GM19372 (cell line): ENCODE results near the gene MAP2K3.
"Not testable (repeated sequence)": the region's sequence is repeated elsewhere in the genome, so short reads cannot be mapped to it uniquely, and the experiment has no call there.

ENCODE experiments used
- ATAC-seq: cut with Tn5 transposase; IDR thresholded peaks from one replicate; pipeline ENCODE4 v1.9.1; 2021; ENCODE audit warnings: mild to moderate bottlenecking, low read depth, moderate library complexity; ENCODE audit not compliant: unreplicated experiment

Gene MAP2K3

DNA sequence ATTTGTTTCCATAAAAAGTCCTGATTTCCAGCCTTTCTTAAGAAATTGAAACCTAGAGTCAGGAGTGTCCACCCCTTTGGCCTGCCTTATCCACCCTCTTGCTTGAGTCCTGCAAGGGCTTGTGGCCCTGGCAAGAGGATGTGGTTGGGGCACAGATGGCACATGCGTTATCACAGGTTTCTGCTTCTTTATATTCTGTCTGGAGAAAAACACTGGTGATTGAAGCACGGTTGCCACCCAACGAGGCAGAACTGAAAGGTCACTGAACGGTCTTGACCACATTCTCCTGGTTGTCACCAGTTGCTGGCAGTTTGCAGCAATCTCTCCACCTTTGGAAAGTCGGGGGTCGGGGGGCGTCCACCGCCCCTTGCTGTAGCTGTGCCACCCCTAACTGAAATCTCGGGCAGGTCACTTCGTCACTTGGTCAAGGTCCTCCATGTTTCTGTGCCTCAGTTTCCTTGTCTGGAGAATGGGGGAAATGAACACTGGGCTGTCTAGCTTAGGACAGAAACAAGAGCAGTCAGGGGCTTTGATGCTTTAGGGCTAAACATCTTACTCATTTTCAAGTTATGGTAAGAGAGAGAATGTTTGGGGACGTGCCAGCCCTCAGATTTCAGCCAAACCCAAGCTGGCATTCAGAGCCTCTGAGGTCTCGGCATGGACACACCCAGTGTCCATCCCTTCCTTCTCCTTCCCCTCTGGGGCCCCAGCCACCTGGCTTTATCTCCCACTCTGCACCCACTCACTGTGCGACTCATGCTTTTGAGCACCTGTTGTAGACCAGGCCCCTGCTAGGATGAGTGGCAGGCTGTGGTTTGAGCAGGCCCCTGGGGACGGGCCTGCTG is 63.8 kb downstream of the MAP2K3 start:
- ATAC-seq, result not testable (repeated sequence)

DNA sequence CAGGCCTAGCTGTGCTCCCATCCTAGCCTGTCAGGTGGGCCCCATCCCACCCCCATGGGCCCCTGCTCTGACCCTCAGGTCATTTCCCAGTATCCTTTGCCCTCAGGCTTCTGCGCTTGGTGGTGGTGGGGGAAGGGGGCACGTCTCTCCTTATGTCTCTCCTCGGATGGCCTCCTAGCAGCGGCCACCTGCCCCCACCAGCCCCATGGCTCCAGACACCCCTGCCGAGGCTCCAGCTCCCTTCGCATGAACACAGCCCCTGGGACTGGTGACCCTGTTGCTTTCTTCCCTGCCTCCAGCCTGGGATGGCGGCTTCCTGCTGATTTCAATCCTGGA is 64.4 kb downstream of the MAP2K3 start:
- not testable (repeated sequence) for ATAC-seq

DNA sequence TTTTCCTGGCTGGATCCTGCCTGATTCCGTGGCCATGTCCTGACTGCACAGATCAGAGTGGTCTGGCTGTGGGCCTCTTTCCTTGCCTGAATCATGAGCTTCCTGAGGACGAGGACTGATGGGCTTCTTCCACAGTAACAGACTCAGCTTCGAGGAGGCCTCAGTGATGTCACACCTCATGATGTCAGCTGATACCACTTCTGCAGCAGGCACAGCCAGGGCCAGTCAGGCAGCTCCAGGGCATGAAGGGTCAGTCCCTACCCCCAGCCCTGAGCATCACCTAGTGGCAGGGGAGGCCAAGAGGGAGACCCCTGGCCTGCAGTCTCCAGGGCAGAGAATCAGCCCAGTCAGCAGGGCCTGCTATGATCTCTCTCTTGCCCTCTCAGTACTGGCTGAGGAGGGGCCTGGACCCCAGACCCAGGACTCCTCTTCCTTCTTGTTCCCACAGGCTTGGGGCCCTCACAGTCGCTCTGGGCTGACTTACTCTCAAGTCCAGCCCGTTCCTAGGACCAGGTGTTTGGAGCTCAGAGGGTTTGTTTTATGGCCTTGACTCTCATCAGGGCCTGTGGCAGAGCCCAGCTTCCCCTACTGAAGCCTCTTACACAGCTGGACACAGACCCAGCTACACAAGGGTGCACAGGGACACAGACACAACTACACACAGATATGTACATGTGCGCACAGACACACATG is 65.0 kb downstream of the MAP2K3 start:
- not testable (repeated sequence) for ATAC-seq

DNA sequence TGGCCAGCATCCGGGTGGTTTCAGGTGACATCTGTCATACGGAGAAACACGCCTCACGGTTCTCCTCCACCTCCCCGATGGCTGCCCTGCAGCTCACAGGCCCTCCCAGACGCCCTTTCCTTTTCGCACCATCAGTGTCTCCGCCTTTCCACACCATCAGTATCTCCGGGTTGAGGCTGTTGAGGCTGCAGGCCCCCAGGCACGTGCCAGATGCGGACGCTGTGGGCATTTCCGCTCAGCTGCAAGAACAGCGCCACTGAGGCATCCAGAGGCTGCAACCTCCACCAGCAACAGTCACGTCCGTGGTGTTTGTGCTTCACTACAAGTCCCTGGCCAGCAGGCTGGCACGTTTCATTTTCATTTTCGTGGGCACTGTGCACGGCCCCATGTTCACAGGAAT is 66.0 kb downstream of the MAP2K3 start:
- not testable (repeated sequence) for ATAC-seq

DNA sequence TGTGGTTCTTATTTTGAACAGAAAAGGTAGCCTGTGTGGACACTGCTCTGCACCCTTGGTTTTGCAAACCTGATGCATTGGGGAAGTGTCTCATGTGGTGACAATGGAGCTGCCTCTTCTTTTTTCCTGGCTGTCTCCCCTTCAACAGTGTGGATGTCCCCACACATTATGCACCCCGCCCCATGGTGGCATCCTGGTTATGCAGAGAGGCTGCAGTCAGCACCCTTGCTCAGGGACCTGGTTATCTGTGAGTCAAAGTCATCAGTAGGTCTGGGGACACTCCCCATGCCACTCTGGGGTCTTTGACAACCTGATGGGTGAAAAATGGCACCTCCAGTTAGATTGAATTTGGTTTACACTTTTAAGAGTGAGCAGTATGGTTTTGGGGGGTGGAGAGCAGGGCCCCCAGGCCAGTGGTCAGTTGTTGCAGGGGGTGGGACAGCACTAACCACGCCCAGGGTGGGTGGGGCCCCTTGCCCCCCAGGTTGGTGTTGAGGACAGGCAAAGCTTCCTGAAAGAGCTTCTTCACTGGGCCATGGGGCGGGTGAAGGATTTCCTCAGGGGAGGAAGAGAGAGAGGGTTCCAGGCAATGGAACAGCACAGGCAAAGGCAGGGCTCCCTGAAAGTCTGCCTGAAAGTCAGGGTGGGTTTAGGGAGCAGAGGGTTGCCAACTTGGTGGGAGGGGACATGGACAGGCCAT is 67.0 kb downstream of the MAP2K3 start:
- ATAC-seq, result no peak

DNA sequence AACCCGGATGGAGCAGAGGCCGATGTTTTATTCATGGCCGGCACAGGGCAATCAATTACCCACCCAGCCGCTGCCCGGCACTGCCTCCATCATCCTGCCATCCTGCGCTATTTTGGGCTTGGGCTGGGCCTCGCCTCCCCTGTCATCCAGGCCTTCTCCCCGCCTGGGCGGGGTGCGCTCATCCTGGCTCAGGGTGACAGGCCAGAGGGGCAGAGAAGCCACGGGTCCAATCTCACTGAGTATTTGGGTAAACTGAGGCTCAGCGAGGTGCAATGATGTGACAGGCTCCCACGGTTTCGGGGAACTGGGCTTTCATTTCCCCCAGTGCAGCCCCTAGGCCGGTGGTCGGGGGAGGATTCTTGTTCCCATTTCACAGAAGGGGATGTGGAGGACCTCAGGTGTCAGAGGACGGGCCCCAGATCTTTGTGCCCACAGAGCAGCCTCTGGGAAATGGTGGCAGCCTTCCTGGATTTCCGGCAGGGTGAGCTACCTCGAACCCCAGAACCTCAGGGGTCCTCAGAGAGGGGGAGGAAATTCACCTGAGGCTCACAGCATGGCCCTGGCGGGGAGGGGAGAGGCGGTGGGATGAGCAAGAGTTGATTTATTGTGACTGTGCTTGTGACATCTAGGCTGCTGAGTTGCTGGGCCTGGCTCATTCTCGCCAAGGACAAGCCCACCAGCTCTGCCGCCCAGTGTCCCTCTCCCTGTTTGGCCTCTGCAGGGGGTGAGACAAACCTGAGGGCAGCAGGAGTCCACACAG is 67.9 kb downstream of the MAP2K3 start:
- ATAC-seq, result no peak

DNA sequence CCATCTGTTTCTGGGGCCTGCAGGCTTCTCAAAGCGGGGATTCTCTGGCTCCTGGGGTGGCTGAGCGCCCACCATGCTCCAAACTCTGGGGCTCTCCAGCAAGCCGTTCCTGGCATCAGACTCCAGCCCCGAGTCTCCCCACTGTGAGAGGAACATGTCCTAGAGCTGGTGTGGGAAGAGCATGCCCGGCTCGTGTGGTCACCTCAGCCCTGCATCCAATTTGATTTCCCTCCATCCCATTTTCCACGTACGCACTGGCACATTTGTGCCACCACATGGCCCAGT is 68.4 kb downstream of the MAP2K3 start:
- no peak for ATAC-seq

DNA sequence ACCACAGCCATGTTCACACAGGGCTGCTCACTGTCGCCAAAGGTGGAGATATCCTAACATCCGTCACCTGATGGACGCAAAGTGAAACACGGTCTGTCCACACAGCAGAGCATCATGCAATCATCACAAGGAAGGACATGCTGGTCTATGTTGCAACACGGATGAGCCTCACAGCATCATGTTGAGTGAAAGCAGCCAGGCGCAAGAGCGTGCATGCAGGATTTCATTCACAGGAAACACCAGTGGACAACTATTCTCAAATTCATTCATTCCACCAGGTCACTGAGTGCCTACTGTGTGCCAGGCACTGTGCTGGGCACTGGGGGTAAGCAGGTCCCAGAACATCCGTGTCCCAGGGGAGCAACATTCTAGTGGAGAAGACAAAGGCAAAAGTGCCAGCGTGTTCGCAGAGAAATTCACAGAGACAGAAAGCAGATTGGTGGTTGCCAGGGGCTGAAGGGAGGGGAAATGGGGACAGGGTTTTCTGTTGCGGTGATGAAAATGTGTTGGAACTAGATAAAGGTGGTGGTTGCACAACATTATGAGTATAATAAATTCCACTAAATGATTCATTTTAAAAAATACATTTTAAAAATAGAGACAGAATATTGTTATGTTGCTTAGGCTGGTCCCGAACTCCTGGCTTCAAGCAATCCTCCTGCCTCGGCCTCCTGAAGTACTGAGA is 69.0 kb downstream of the MAP2K3 start:
- ATAC-seq, result no peak

DNA sequence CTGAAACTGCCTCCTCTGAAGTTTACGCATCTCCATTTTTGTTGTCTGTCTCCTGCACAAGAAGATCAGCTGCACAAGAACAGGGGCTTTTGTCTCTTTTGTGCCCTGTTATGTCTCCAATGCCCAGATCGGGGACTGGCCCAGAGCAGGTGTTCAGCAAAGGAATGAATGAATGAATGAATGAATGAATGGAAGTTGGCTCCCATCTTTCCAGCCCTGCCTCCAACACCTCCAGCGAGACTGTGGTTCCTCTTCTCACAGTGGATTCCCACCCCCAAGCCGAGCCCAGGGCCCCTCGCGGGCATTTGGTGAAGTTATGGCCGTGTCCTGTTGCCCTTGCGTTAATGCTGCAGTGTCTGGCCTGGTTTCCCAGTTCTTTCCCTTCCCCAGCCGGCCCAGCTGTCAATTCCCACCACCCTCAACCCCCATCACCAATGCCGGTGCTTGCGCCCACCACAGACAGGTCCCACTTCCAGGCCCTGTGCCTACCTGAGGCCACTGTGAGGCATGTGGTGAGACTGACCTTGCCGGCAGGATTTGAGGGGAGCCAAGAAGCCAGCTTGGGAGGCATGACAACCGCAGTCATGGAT is 70.4 kb downstream of the MAP2K3 start:
- no peak for ATAC-seq

DNA sequence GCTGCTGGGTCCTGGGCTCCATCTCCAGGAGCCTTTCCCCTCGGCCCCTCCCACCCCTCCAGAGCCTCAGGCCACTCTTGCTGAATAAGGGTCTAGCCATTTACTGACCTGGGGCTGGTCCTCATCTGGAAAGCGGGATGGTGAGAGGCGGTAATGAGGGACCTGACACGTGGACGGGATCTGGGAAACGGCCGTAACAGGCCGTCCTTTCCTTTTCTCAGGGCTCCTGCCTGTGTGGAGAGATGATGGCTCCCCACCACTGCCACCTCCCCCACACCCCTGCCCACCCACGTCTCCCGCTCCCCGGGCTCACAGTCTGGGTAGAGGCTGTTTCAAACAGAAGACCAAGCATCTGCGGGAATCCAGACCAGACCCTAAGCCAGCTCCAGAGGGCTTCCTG is 71.1 kb downstream of the MAP2K3 start:
- ATAC-seq, result no peak

DNA sequence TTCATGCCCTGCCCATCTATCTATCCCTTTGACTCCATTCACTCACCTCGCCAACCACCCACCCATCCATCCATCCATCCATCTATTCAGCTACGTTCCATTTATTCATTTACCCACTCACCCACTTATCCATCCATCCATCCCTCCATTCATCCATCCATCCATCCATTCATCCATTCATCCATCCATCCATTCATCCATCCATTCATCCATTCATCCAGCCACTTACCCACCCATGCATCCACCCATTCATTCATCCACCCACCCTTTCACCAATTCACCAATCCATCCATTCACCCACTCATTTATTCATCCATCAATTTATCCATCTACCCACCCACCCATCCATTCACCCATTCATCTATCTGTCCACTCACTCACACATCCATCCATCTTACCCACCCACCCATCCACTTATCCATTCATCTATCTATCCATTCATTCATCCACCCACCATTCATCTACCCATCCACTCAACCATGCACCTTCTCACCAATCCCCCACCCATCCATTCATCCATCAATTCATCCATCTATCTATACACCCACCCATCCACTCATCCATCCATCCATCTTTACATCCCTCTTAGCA is 72.1 kb downstream of the MAP2K3 start:
- ATAC-seq, result no peak

DNA sequence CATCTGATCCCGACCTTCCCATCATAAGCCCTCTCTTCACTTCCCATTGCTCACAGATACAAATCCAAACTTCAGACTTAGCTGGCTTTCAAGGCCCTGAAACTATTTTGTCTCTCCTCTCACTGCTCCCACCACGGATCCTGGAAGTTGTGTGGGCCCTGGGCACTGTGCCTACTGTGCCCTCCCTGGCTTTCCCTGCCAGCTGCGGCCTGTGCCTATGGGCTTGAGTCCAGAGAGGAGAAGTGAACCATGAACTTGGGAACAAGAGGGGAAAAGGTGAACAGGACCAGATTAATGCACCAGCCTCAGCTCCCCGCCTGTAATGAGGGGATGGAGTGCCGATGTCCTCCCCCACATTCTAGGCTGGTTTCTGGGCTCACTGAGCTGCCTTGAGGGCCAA is 72.8 kb downstream of the MAP2K3 start:
- ATAC-seq, result no peak

DNA sequence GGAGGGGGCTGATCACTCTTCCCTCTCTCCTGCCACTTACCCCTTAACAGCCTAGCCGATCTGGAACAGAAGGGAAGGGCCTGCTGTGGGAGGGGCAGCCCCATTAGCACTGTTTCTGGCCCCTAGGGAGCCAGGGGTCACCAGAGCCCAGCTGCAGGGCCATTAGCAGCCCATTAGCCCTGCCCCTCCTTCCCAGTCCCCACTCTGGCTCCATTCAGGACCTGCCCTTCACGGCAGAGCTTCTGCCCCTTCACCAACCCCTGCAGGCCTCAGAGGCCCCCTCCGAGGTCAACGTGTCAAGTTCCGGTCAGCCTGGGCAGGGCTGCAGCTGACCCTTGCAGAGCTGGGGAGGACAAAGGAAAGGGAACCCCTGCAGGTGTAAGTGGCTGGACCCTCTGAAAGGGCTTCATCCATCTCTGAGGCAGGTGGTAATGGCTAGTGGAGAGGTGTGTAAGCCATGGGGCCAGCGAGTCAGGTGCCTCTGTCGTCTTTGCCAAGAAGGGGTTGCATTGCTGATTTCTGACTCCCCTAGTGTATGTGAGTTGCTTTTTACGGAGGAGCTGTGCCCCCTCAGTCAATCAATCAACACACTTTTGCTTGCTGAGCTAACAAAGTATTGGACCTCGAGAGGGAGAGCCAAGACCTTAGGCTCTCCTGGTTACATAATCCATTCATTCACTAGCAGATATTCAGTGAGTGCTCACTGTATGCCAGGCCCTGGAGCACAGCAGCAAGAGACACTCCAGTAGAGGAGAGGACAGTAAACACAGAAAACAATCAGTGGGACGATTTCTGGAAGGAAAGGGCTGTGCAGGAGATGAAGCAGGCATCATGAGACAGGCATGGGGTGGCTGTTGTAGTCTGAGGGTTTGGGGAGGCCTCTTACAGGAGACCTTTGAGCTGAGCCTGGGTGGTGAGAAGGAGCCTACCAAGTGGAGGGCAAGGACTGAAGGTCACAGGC is 73.5 kb downstream of the MAP2K3 start:
- no peak for ATAC-seq

DNA sequence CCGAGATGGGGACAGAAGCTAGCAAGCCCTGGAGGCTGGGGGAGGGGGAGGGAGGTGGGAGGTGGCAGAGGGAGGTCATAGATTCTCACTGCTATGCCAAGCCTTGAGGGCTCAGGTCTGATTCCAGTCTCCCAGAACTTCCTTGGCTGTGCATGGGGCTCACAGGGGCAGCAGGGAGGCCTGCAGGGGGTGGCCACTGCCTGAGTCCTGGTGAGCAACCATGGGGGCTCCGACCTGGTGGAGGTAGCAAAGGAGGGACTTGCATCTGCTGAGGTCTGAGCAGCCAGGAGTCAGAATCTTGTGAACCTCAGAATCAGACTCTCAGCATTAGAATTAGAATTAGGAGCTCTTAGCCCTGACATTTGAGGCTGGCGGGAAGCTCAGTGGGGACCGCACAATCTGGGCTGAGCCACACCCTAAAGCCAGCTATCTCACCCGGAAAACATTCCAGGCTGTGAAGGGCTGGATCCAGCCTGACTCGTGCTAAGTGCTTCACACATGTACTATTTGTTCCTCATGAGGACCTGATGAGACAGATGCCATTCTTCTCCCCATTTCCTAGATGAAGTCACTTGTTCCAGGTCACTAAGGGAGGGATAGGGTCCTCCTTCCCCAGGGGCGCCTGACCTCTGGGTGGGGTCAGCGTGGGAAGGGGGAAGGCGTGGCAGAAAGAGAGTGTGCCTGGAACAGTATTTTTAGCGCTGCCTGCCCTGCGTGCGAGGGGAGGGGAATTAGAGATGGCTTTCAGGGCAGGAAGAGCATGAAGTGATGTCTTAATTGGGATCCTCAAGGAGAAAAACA is 74.4 kb downstream of the MAP2K3 start:
- ATAC-seq, result no peak

DNA sequence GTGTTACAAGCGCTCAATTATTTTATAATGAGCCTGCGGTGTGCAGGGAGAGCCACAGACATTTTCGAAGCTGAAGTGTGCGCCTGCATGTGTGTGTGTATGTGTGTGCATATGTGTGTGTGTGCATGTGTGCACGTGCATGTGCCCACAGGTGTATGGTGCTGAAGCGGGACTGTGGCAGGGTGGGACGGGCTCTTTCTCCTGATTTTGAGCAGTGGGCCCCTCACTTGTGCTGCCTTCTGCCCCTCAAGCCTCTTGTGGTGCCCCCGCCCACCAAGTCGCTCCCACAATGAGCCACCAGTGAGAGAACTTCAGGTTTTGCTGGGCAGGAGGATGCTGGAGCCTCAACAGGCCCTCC is 75.0 kb downstream of the MAP2K3 start:
- no peak for ATAC-seq

DNA sequence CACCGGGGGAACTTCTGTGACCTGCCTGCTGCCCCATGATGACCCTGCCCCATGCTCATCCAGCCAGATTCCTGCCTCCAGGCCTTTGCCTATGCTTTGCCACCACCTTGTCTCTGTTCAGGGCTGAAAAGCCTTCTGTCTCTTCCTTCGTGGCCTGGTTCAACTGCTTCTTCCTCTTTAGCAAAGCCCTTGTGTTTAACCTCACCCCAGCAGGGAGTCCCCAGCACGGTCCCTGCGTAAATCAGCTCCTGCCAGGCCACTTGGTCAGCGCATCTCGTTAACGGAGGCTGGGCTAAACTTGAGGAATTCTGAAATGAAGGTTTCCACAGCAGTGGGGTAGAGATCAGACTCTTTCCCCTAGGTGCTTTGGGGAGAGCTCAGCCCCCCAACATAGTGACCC is 75.5 kb downstream of the MAP2K3 start:
- no peak for ATAC-seq

DNA sequence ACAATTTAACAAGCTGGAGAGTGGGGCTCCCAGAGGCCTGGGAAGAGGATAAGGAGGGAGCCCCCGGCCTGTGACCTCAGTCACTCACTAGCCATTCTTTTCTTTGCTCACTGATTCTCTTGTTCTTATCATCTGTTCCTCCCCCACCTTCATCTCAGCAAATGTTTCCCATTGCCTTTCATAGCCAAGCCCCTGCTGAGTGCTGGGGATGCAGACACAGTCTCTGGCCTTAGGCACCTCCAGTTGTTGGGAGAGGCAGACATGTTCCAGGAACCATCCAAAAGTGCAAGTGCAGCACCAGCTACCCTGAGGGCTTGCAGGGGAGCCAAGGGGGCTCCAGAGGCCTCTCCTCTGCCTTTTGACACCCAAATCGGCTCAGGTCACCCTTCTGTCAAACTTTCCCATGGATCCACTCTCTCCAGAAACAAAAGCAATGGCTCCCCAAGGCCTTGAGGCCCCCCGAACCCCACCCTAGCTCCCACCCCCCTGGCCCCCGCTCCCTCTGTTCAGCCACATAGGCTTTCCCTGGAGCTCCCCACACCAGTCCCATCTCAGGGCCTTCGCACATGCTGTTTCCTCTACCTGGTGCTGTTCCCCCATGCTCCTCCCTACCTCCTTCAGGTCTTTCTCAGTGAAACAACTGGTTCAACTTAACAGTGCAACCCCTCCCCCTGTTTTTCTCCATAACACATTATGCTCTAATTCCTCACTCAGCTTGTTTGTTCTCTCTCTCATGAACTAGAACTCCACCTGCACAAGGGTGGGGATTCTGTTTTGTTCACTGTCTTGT is 76.7 kb downstream of the MAP2K3 start:
- no peak for ATAC-seq
